CD4-positive, alpha-beta T cell (primary cell): Measurements from ENCODE around the gene TUBA4B. TPM values are rescaled to one million over a fixed set of nuclear protein-coding genes. Genes with fewer than 3 reads are reported as not detected.

Experiments
- ATAC-seq: fragments of 200-7000 bp; cut with Tn5 transposase; one replicate; pipeline ENCODE4 v1.10.0; 2022; ENCODE audit warnings: mild to moderate bottlenecking; ENCODE audit not compliant: poor library complexity
- CTCF ChIA-PET: fragments of 350-600 bp; sonication (Branson Sonifier 250); formaldehyde crosslinking; loops from one replicate; lab custom pipeline; 2021; ENCODE audit warnings: antibody characterized with exemption, inconsistent platforms; lab: Charles Lee
- POLR2A ChIA-PET: fragments of 350-600 bp; sonication (Branson Sonifier 250); formaldehyde crosslinking; loops from one replicate; lab custom pipeline; 2021; ENCODE audit warnings: antibody characterized with exemption, inconsistent platforms; lab: Charles Lee
- DNase-seq, 14 experiments: peaks; one replicate each; pipeline ENCODE4 v3.0.0-alpha.2; 2013 to 2020; ENCODE audit warnings: mixed read lengths in 2 of 14
- H3K27ac ChIP-seq, 2 donors: one replicate each; pipeline versions ENCODE4 v1.5.1 to v1.7.0; 2013; ENCODE audit warnings: low read length in 2 of 2, low read depth in 1 of 2, mild to moderate bottlenecking in 1 of 2
- H3K27me3 ChIP-seq, 2 experiments: 1 replicate in 1 of 2; 2 replicates in 1 of 2; pipeline versions ENCODE4 v1.6.1 to v1.7.0; 2013; ENCODE audit warnings: low read length in 2 of 2, control low read depth in 1 of 2, mild to moderate bottlenecking in 1 of 2, moderate library complexity in 1 of 2; ENCODE audit not compliant: insufficient read depth in 2 of 2, control insufficient read depth in 1 of 2
- H3K36me3 ChIP-seq: one replicate; pipeline ENCODE4 v1.6.1; 2013; ENCODE audit warnings: low read length, control low read depth; ENCODE audit not compliant: insufficient read depth
- H3K4me1 ChIP-seq: one replicate; pipeline ENCODE4 v1.6.1; 2013; ENCODE audit warnings: low read length, control low read depth; ENCODE audit not compliant: insufficient read depth
- H3K4me3 ChIP-seq: one replicate; pipeline ENCODE4 v1.5.1; 2013; ENCODE audit warnings: mild to moderate bottlenecking, low read length, moderate library complexity
- H3K9me3 ChIP-seq, 2 experiments: 1 replicate in 1 of 2; 2 replicates in 1 of 2; pipeline versions ENCODE4 v1.6.1 to v1.7.0; 2013; ENCODE audit warnings: low read length in 2 of 2, mild to moderate bottlenecking in 2 of 2, control low read depth in 1 of 2, moderate library complexity in 1 of 2; ENCODE audit not compliant: control insufficient read depth in 1 of 2, insufficient read depth in 1 of 2
- H3K27ac Mint-ChIP-seq: one replicate; pipeline ENCODE4 v1.8.0; 2020; ENCODE audit warnings: mixed read lengths
- H3K27me3 Mint-ChIP-seq: one replicate; pipeline ENCODE4 v1.8.0; 2021; ENCODE audit warnings: mixed read lengths
- H3K36me3 Mint-ChIP-seq: one replicate; pipeline ENCODE4 v1.8.0; 2021; ENCODE audit warnings: low read depth, mixed read lengths
- H3K4me1 Mint-ChIP-seq: one replicate; pipeline ENCODE4 v1.8.0; 2021; ENCODE audit warnings: low read depth, mixed read lengths
- H3K4me3 Mint-ChIP-seq: one replicate; pipeline ENCODE4 v1.8.0; 2020; ENCODE audit warnings: mild to moderate bottlenecking, mixed read lengths
- H3K9me3 Mint-ChIP-seq: one replicate; pipeline ENCODE4 v1.8.0; 2020; ENCODE audit warnings: mixed read lengths
- intact Hi-C, 2 experiments: fragments of 100-400 bp; cut with DNase I in 1 of 2; cut with micrococcal nuclease in 1 of 2; formaldehyde crosslinking; loops; one replicate each; pipeline versions ENCODE4 v1.15.1 to v1.9.0; 2023 to 2025; cut with DNase I, micrococcal nuclease
- total RNA-seq, 174 experiments: library from RNA in 2 of 174; stranded (reverse) in 2 of 174; gene quantifications; one replicate each; pipeline ENCODE4 v1.2.3 and lab custom pipeline; 2021 to 2026
- TF ChIP-seq, protein P1 (sequence below): fragments of 200-600 bp; IDR thresholded peaks from one replicate; pipeline ENCODE4 v1.8.0; 2022; ENCODE audit warnings: antibody characterized with exemption, mild to moderate bottlenecking

Gene TUBA4B
- total RNA-seq, 2 experiments from 2014 or later, result not detected

DNA sequence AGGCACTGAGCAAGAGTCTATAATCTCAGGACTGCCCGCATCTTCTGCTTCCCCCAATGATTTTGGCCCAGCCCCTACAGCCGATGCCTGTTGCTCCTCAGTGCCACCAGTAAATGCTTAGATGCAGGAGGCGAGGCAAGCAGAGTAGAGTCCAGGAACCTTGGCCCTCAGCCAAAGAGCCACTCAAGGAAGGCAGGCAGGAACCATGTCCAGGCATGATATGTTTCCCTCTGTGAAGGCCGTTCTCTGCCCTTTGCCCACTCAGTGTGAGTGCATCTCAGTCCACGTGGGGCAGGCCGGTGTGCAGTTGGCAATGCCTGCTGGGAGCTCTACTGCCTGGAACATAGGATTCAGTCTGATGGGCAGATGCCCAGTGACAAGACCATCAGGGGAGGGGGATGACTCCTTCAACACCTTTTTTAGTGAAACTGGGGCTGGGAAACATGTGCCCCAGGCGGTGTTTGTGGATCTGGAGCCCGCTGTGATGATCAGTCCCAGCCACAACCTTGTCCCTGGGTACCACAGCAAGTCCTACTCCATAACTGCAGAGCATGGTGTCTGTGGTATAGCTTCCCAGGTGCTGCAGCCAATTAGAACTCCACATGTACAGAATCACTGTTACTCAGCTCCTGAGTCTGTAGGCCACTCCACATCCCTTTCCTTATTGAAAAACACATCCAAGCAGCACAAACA, 16.5 kb downstream of the TUBA4B start:
- TF ChIP-seq, protein P1, sequence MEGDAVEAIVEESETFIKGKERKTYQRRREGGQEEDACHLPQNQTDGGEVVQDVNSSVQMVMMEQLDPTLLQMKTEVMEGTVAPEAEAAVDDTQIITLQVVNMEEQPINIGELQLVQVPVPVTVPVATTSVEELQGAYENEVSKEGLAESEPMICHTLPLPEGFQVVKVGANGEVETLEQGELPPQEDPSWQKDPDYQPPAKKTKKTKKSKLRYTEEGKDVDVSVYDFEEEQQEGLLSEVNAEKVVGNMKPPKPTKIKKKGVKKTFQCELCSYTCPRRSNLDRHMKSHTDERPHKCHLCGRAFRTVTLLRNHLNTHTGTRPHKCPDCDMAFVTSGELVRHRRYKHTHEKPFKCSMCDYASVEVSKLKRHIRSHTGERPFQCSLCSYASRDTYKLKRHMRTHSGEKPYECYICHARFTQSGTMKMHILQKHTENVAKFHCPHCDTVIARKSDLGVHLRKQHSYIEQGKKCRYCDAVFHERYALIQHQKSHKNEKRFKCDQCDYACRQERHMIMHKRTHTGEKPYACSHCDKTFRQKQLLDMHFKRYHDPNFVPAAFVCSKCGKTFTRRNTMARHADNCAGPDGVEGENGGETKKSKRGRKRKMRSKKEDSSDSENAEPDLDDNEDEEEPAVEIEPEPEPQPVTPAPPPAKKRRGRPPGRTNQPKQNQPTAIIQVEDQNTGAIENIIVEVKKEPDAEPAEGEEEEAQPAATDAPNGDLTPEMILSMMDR, result no peak
- POLR2A ChIA-PET, result interaction anchor here (1.3 kb wide), 1 partner anchor 10 kb away, joined by 5 read pairs; the partner anchor contains the start of gene DNAJB2
- H3K4me1 ChIP-seq, result no peaks in the 10 kb centered on the region
- peaks cover 0 to 2% of the 10 kb centered on the region in 2 experiments for H3K27me3 ChIP-seq
- ATAC-seq (no peak), DNase-seq (no peak)
- Mint-ChIP-seq H3K27ac (no peak overlapping the region), H3K27me3 (no peaks in the 10 kb centered on the region), H3K4me3 (no peak overlapping the region), H3K9me3 (no peaks in the 10 kb centered on the region), H3K4me1 (no peaks in the 10 kb centered on the region), H3K36me3 (no peaks in the 10 kb centered on the region)
- no peak overlapping the region for H3K27ac ChIP-seq
- H3K4me3 ChIP-seq, result no peak overlapping the region
- H3K9me3 ChIP-seq, result no peaks in the 10 kb centered on the region
- no peaks in the 10 kb centered on the region for H3K36me3 ChIP-seq
- intact Hi-C loops, result no loop called here
- CTCF ChIA-PET, result no interaction called here

DNA sequence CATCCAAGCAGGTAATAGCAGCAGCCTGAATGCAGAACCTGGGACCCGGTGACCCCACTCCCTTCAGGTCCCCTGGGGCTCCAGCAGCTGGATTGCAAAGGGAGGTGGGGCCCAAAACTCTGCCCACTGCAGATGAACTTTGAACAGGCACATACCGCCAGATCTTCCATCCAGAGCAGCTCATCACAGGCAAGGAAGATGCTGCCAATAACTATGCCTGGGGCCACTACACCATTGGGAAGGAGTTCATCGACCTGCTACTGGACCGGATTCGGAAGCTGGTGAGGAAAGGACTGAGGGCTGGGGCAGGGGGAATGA, 17.0 kb downstream of the TUBA4B start:
- TF ChIP-seq, protein P1, result no peak
- no peaks in the 10 kb centered on the region for H3K36me3 ChIP-seq
- no peaks in the 10 kb centered on the region for H3K36me3 Mint-ChIP-seq
- no peak overlapping the region for H3K4me3 ChIP-seq
- H3K4me1 Mint-ChIP-seq, result no peaks in the 10 kb centered on the region
- no peak overlapping the region for H3K27ac Mint-ChIP-seq
- ChIA-PET CTCF (no interaction called here), POLR2A (interaction anchor here (1.3 kb wide), 1 partner anchor 9 kb away, joined by 5 read pairs; the partner anchor contains the start of gene DNAJB2)
- no peak overlapping the region for H3K27ac ChIP-seq
- ATAC-seq (no peak), DNase-seq (no peak)
- no peak overlapping the region for H3K4me3 Mint-ChIP-seq
- no peaks in the 10 kb centered on the region for H3K4me1 ChIP-seq
- intact Hi-C loops, result no loop called here
- no peaks in the 10 kb centered on the region for H3K9me3 ChIP-seq
- no peaks in the 10 kb centered on the region for H3K9me3 Mint-ChIP-seq
- H3K27me3 ChIP-seq, result peaks cover 0 to 2% of the 10 kb centered on the region in 2 experiments
- no peaks in the 10 kb centered on the region for H3K27me3 Mint-ChIP-seq

DNA sequence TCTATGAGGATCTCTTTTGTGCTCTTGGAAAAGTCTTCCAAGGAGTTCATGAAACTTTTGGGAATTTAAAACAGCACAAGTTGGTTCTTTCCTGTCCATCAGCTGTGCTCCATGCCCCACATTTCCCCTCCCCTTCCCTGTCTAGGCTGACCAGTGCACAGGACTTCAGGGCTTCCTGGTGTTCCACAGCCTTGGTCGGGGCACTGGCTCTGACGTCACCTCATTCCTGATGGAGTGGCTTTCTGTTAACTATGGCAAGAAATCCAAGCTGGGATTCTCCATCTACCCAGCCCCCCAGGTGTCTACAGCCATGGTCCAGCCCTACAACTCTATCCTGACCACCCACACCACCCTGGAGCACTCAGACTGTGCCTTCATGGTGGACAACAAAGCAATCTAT, 18.0 kb downstream of the TUBA4B start:
- Mint-ChIP-seq H3K4me3 (no peak overlapping the region), H3K4me1 (no peaks in the 10 kb centered on the region), H3K27me3 (no peaks in the 10 kb centered on the region), H3K9me3 (no peaks in the 10 kb centered on the region), H3K36me3 (no peaks in the 10 kb centered on the region), H3K27ac (no peak overlapping the region)
- no peaks in the 10 kb centered on the region for H3K4me1 ChIP-seq
- ChIA-PET POLR2A (no interaction called here), CTCF (interaction anchor here (0.6 to 1.2 kb wide), 2 partner anchors 13 to 24 kb away, joined by 3 to 5 read pairs; no protein-coding TSS in a partner anchor)
- no peaks in the 10 kb centered on the region for H3K36me3 ChIP-seq
- H3K9me3 ChIP-seq, result no peaks in the 10 kb centered on the region
- ATAC-seq, result no peak
- peaks cover 0 to 2% of the 10 kb centered on the region in 2 experiments for H3K27me3 ChIP-seq
- no peak overlapping the region for H3K4me3 ChIP-seq
- intact Hi-C loops, result no loop called here
- no peak for DNase-seq
- TF ChIP-seq, protein P1, result no peak
- no peak overlapping the region for H3K27ac ChIP-seq
